Fibroblast of the aortic adventitia (primary cell): ENCODE results near the gene WDR82. TPM values are rescaled to one million over a fixed set of nuclear protein-coding genes. Genes with fewer than 3 reads are reported as not detected.

Source experiments
- DNase-seq: peaks from one replicate; pipeline ENCODE4 v3.0.0-alpha.2; 2010; ENCODE audit warnings: low read depth
- H3K4me3 ChIP-seq: 2 replicates; pipeline ENCODE4 v1.5.1; 2011; ENCODE audit warnings: low read depth, mild to moderate bottlenecking, control low read depth, low read length, moderate library complexity
- total RNA-seq: library from RNA; depleted of rRNA; stranded (reverse); fragments of >200 nt; gene quantifications from 2 replicates; pipeline ENCODE4 v1.2.3, GENCODE V29; 2012; ENCODE audit warnings: low replicate concordance
- TF ChIP-seq, protein P1 (sequence below): IDR thresholded peaks from 2 replicates; pipeline ENCODE4 v1.5.1; 2011; ENCODE audit warnings: mild to moderate bottlenecking, low read length, control low read depth, inconsistent platforms; ENCODE audit not compliant: insufficient read depth

WDR82 gene
- total RNA-seq, 1 donor: 61.5 TPM

DNA sequence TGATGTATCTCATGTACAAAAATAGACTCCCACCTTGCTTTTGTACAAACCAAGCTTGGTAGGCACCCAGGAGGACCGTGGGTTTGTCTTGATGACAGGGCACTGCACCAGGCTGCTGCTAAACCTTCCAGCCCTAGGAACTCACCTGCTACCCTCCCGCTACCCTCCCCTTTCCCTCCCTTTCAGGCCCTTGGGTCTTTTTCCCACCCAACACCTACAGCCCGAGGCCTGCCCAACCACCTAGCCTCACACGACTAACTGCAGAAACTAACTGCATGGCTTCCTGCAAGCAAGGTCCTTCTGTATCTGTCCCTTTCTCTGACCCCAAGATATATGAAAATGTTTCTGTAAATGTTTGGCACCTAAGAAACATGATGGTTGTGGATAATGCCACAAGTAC, 21.8 kb downstream of the WDR82 start:
- DNase-seq: no peak
- TF ChIP-seq, protein P1, sequence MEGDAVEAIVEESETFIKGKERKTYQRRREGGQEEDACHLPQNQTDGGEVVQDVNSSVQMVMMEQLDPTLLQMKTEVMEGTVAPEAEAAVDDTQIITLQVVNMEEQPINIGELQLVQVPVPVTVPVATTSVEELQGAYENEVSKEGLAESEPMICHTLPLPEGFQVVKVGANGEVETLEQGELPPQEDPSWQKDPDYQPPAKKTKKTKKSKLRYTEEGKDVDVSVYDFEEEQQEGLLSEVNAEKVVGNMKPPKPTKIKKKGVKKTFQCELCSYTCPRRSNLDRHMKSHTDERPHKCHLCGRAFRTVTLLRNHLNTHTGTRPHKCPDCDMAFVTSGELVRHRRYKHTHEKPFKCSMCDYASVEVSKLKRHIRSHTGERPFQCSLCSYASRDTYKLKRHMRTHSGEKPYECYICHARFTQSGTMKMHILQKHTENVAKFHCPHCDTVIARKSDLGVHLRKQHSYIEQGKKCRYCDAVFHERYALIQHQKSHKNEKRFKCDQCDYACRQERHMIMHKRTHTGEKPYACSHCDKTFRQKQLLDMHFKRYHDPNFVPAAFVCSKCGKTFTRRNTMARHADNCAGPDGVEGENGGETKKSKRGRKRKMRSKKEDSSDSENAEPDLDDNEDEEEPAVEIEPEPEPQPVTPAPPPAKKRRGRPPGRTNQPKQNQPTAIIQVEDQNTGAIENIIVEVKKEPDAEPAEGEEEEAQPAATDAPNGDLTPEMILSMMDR: no peak
- H3K4me3 ChIP-seq: no peak overlapping the region

DNA sequence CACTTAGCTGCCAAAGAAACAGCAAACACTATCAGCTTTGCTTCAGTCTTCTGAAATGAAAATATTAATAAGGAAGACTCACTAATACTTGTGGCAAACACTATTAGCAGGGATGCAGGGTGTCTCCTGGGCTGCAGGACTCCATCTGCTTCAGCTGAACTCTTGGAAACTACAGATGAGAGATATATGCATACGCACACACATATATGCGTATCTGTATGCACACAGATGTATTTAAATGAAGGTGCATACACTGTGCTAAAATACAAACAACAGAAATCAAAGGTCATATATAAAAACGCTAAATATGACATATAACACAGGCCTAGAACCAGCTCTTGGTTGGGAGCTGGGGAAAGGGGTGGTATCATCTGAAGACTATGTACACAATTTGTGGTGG, 22.3 kb downstream of the WDR82 start:
- DNase-seq: no peak
- no peak overlapping the region for H3K4me3 ChIP-seq
- TF ChIP-seq, protein P1: no peak

DNA sequence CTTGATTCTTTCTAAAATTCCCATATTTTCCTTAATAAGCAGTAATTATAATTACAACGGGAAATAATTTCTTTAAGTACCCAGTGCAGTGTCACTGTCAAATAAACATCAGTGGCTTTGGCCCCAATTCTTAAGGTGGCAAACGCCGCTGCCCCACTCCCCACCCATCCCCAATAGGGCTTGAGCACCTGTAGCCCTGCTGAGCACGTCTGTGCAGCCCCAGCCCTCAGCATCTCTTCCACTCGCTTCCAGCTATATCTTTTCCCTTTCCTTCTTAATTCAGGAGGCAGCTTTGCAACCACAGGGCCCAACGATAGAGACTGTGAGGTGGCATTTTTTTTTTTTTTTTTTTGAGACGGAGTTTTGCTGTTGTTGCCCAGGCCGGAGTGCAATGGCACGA, 23.8 kb downstream of the WDR82 start:
- TF ChIP-seq, protein P1: no peak
- DNase-seq: no peak

DNA sequence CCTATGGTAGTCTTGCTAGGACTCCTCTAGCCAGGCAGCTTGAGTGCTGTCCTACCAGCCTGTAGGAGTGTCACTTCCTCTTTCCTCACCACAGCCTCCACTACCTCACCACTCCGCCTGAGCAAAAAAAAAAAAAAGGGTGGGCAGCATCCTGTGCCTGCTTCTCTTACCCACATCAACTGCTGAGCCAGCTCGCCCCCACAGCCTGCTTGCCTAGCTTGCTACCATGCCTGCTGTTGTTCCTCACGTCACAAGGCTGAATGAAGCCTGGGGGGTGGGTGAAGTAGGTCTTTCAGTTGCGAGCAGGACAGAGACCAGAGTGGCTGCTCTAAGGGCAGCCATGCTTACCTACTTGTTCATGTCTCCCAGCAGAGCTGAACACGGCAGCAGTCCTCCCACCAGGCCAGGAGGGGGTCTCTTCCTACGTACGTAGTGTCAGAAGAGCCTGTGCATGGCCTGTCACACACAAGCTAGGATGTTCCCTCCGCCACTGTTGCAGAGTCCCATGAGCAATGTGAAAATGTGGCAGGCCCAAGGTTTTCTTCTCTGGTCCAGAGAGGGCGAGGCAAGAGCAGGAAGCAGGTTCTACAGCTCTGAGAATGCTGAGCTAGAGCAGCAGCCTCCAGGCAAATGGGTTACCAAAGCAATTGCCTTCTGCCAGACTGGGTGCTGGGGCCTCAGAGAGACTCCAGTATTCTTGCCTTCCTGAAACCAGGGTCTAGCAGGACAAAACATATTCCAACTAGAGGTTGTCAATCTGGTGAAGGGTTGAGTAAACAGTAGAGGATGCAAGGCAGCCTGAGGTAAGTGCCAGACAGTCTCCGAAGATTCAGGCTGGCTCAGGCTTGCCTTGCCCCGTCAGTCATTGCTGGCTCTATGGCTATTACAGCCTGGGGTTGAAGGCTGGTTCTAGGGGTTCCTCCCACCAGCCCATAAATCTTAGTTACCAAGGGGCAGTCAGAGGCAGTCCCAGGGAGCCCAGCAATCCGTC, 24.8 kb downstream of the WDR82 start:
- H3K4me3 ChIP-seq: no peak overlapping the region
- TF ChIP-seq, protein P1: no peak
- no peak for DNase-seq

More for the DNA sequence above, 23.8 kb downstream of the WDR82 start:
- H3K4me3 ChIP-seq: no peak overlapping the region

DNA sequence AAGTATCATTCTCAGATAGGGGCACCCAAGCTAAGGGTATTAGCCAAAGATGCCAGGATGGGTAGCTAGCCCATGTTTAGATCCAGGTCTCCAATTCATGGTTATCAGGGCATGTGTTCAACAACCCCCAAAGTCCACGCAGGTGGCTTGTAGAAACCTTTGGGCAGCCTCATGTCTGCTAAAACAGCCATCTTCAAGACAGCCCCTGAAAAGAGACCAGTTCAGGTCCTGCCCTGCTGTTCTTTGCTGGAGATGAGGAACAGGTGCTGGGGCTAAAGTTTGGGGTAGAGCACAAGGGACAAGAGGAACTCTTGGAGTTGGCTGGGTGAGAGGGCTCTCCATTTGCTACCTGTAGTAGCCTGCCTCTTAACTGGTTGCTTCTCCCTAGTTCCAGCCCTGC, 28.3 kb downstream of the WDR82 start:
- TF ChIP-seq, protein P1: no peak
- H3K4me3 ChIP-seq: no peak overlapping the region
- no peak for DNase-seq

DNA sequence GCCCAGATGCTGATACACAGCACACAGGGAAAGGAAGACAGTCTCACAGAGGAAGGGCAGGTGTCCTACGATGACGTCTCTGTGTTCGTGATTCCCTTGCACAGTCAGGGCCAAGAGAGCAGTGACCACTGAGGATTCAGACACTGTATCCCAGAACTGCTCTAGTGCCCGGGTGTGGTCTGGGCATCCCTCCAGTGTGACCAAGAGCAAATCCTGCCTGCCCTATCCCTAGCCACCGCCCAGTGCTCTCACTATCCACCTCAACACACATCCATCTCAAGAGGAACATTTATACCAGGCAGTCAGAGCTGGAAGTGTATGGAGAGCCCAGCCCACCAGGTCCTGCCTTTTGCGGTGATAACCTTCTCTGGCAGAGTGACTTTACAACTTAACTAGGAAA, 28.8 kb downstream of the WDR82 start:
- no peak for DNase-seq
- TF ChIP-seq, protein P1: no peak
- H3K4me3 ChIP-seq: no peak overlapping the region
